Measurements from ENCODE around the gene TBXAS1.

- TF ChIP-seq RAD21 (IDR thresholded peaks at IDR 0.05 in 1 of 2, conservative IDR thresholded peaks at IDR 0.05 in 1 of 2; ENCODE audit: low read depth in 2 of 2, low read length in 2 of 2) (no peak), POLR2AphosphoS5 (IDR thresholded peaks at IDR 0.05; ENCODE audit: low read depth, low read length) (no peak)
Measured at GRCh38 chr7:139873593-139874301, 44.7 kb downstream of the TBXAS1 start.

All from H1 (cell line).